Kidney capillary endothelial cell (primary cell): ENCODE data around the gene KBTBD12.
"Not testable (repeated sequence)": the region's sequence is repeated elsewhere in the genome, so short reads cannot be mapped to it uniquely, and the experiment has no call there.

Source experiments
- DNase-seq: peaks from one replicate; pipeline ENCODE4 v3.0.0-alpha.2; 2018; ENCODE audit warnings: low spot score

The KBTBD12 gene

GRCh38 chr3:127903611-127904375, 11.2 kb upstream of the KBTBD12 start:
- no peak for DNase-seq

GRCh38 chr3:127905556-127905955, 9.5 kb upstream of the KBTBD12 start:
- no peak for DNase-seq

- not testable (repeated sequence) for DNase-seq
Observed at GRCh38 chr3:127906653-127907052, 8.4 kb upstream of the KBTBD12 start.

- no peak for DNase-seq
Observed at GRCh38 chr3:127908202-127908601, 6.8 kb upstream of the KBTBD12 start.

- no peak for DNase-seq
Observed at GRCh38 chr3:127908951-127909350, 6.1 kb upstream of the KBTBD12 start.

- no peak for DNase-seq
Observed at GRCh38 chr3:127909646-127910045, 5.4 kb upstream of the KBTBD12 start.

GRCh38 chr3:127911421-127911931, 3.6 kb upstream of the KBTBD12 start:
- DNase-seq: no peak

GRCh38 chr3:127913841-127914240, 1.2 kb upstream of the KBTBD12 start:
- not testable (repeated sequence) for DNase-seq

- no peak for DNase-seq
Observed at GRCh38 chr3:127914584-127914983, 448 bp upstream of the KBTBD12 start.

- no peak for DNase-seq
Observed at GRCh38 chr3:127915937-127916493, 983 bp downstream of the KBTBD12 start.

- no peak for DNase-seq
Observed at GRCh38 chr3:127920738-127921137, 5.7 kb downstream of the KBTBD12 start.

- DNase-seq: no peak
Observed at GRCh38 chr3:127923611-127924010, 8.6 kb downstream of the KBTBD12 start.

GRCh38 chr3:127925384-127925783, 10.4 kb downstream of the KBTBD12 start:
- DNase-seq: no peak

- no peak for DNase-seq
Observed at GRCh38 chr3:127927829-127928604, 13.0 kb downstream of the KBTBD12 start.

- DNase-seq: no peak
Observed at GRCh38 chr3:127929818-127930413, 14.9 kb downstream of the KBTBD12 start.

GRCh38 chr3:127933396-127933795, 18.4 kb downstream of the KBTBD12 start:
- no peak for DNase-seq

- no peak for DNase-seq
Observed at GRCh38 chr3:127938800-127939199, 23.8 kb downstream of the KBTBD12 start.

- no peak for DNase-seq
Observed at GRCh38 chr3:127940116-127940515, 25.1 kb downstream of the KBTBD12 start.

- DNase-seq: no peak
Observed at GRCh38 chr3:127942613-127943012, 27.6 kb downstream of the KBTBD12 start.

GRCh38 chr3:127948211-127948610, 33.2 kb downstream of the KBTBD12 start:
- DNase-seq: no peak

GRCh38 chr3:127949446-127950055, 34.5 kb downstream of the KBTBD12 start:
- DNase-seq: no peak

GRCh38 chr3:127951276-127951675, 36.2 kb downstream of the KBTBD12 start:
- no peak for DNase-seq
